Esophagus squamous epithelium (tissue), 4 donors: ENCODE results near the gene CASTOR2.
"Not testable (repeated sequence)": the region's sequence is repeated elsewhere in the genome, so short reads cannot be mapped to it uniquely, and the experiment has no call there.

Experiments
- CTCF ChIP-seq, 6 experiments: fragments of 450-650 bp in 4 of 6; fragments of 200-600 bp in 2 of 6; sonication (generic) in 2 of 6; IDR thresholded peaks; one replicate each; pipeline ENCODE4 v1.5.1; 2016 to 2019; ENCODE audit warnings: antibody characterized with exemption in 6 of 6, mild to moderate bottlenecking in 4 of 6, moderate library complexity in 4 of 6
- POLR2A ChIP-seq, 4 donors: fragments of 450-650 bp; IDR thresholded peaks; one replicate each; pipeline ENCODE4 v1.6.1; 2017; ENCODE audit warnings: antibody characterized with exemption in 4 of 4, mild to moderate bottlenecking in 4 of 4, moderate library complexity in 3 of 4

GRCh38 chr7:74941302-74942069 is 23.0 kb upstream of the CASTOR2 start:
- TF ChIP-seq CTCF, POLR2A (IDR thresholded peaks at IDR 0.05): not testable (repeated sequence)
